Measurements from ENCODE around the gene ATAD3C. TPM values are rescaled to one million over a fixed set of nuclear protein-coding genes. Genes with fewer than 3 reads are reported as not detected.
"Not testable (repeated sequence)": the region's sequence is repeated elsewhere in the genome, so short reads cannot be mapped to it uniquely, and the experiment has no call there.

Gene ATAD3C
- total RNA-seq, 1 experiment from 2014 or later, result 2.0 TPM

- Mint-ChIP-seq H3K9me3 (ENCODE audit: unreplicated experiment) (no peaks in the 10 kb centered on the region), H3K4me3 (ENCODE audit: unreplicated experiment) (no peak overlapping the region), H3K27ac (ENCODE audit: low read depth, unreplicated experiment) (no peak overlapping the region), H3K4me1 (ENCODE audit: insufficient read depth, unreplicated experiment) (no peaks in the 10 kb centered on the region), H3K36me3 (ENCODE audit: insufficient read depth, unreplicated experiment) (peaks cover 36% of the 10 kb centered on the region), H3K27me3 (ENCODE audit: insufficient read depth, unreplicated experiment) (no peaks in the 10 kb centered on the region)
- POLR2A ChIA-PET, result no interaction called here
- CTCF ChIA-PET, result no interaction called here
- DNase-seq (ENCODE audit: unreplicated experiment), result no peak
- no TSS peak for BruUV-seq (replicated peaks)
- no peak for TF ChIP-seq CTCF (IDR thresholded peaks at IDR 0.05; ENCODE audit: unreplicated experiment)
- intact Hi-C loops (cut with micrococcal nuclease), result no loop called here
These were observed 68.6 kb downstream of the ATAD3C start for GRCh38 chr1:1517973-1518620.

DNA sequence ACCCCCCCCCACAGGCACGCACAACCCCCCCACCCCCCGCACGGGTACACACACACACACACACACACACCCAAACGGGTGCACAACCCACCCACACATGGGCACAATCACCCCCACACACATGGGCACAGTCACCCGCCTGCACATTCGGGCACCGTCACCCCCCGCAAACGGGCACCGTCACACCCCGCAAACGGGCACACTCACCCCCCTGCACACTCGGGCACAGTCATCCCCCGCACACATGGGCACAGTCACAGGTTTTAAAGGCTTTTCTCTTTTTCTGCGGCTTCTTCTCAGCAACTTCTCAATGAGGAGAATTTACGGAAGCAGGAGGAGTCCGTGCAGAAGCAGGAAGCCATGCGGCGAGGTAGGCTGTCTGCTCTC lies 69.1 kb downstream of the ATAD3C start:
- CTCF ChIA-PET; intact Hi-C loops (cut with micrococcal nuclease); H3K9me3 Mint-ChIP-seq (ENCODE audit: unreplicated experiment); H3K4me3 Mint-ChIP-seq (ENCODE audit: unreplicated experiment); H3K4me1 Mint-ChIP-seq (ENCODE audit: insufficient read depth, unreplicated experiment); H3K27ac Mint-ChIP-seq (ENCODE audit: low read depth, unreplicated experiment); H3K27me3 Mint-ChIP-seq (ENCODE audit: insufficient read depth, unreplicated experiment); POLR2A ChIA-PET; BruUV-seq (replicated peaks); DNase-seq (ENCODE audit: unreplicated experiment): not testable (repeated sequence)
- peaks cover 36% of the 10 kb centered on the region for H3K36me3 Mint-ChIP-seq (ENCODE audit: insufficient read depth, unreplicated experiment)

Other genes starting within 250 kb of the ATAD3C start
- gene TNFRSF18, start 243.1 kb upstream of the ATAD3C start, total RNA-seq (2022), result not detected in 2 replicates
- gene TNFRSF4, start 235.5 kb upstream of the ATAD3C start, total RNA-seq (2022), result not detected in 2 replicates
- gene SDF4, start 217.7 kb upstream of the ATAD3C start, total RNA-seq (2022), result 122 and 127 TPM in 2 replicates
- 24.6 and 31.5 TPM in 2 replicates for gene B3GALT6, start 217.5 kb upstream of the ATAD3C start, total RNA-seq (2022)
- 1.5 and 3.3 TPM in 2 replicates for gene C1QTNF12, start 203.0 kb upstream of the ATAD3C start, total RNA-seq (2022)
- gene UBE2J2, start 175.8 kb upstream of the ATAD3C start, total RNA-seq (2022), result 62.1 and 70.5 TPM in 2 replicates
- gene SCNN1D, start 169.3 kb upstream of the ATAD3C start, total RNA-seq (2022), result 1.8 and 2.2 TPM in 2 replicates
- 31.5 and 33.5 TPM in 2 replicates for gene ACAP3, start 141.8 kb upstream of the ATAD3C start, total RNA-seq (2022)
- gene PUSL1, start 141.1 kb upstream of the ATAD3C start, total RNA-seq (2022), result 15.9 and 27.4 TPM in 2 replicates
- 122 and 129 TPM in 2 replicates for gene INTS11, start 125.0 kb upstream of the ATAD3C start, total RNA-seq (2022)
- gene CPTP, start 124.9 kb upstream of the ATAD3C start, total RNA-seq (2022), result 19.3 and 21.0 TPM in 2 replicates
- gene TAS1R3, start 118.4 kb upstream of the ATAD3C start, total RNA-seq (2022), result 0.17 TPM in 1 of 2 replicates, not detected in the other
- gene DVL1, start 100.3 kb upstream of the ATAD3C start, total RNA-seq (2022), result 96.2 and 113 TPM in 2 replicates
- not detected in 2 replicates for gene MXRA8, start 91.1 kb upstream of the ATAD3C start, total RNA-seq (2022)
- 120 and 148 TPM in 2 replicates for gene AURKAIP1, start 74.5 kb upstream of the ATAD3C start, total RNA-seq (2022)
- 230 and 248 TPM in 2 replicates for gene CCNL2, start 50.4 kb upstream of the ATAD3C start, total RNA-seq (2022)
- 131 and 137 TPM in 2 replicates for gene MRPL20, start 42.4 kb upstream of the ATAD3C start, total RNA-seq (2022)
- 0.86 and 1.4 TPM in 2 replicates for gene ANKRD65, start 28.4 kb upstream of the ATAD3C start, total RNA-seq (2022)
- 0.37 and 0.54 TPM in 2 replicates for gene VWA1, start 14.0 kb upstream of the ATAD3C start, total RNA-seq (2022)
- gene ATAD3B, start 22.1 kb downstream of the ATAD3C start, total RNA-seq (2022), result 42.2 and 46.9 TPM in 2 replicates
- 43.1 and 63.2 TPM in 2 replicates for gene ATAD3A, start 62.5 kb downstream of the ATAD3C start, total RNA-seq (2022)
- 3.6 and 5.5 TPM in 2 replicates for gene TMEM240, start 90.9 kb downstream of the ATAD3C start, total RNA-seq (2022)
- gene SSU72, start 125.2 kb downstream of the ATAD3C start, total RNA-seq (2022), result 97.4 and 104 TPM in 2 replicates
- 4.3 and 5.1 TPM in 2 replicates for gene FNDC10, start 150.4 kb downstream of the ATAD3C start, total RNA-seq (2022)
- gene MIB2, start 165.8 kb downstream of the ATAD3C start, total RNA-seq (2022), result 46.4 and 61.3 TPM in 2 replicates
- 1.4 and 1.7 TPM in 2 replicates for gene MMP23B, start 182.5 kb downstream of the ATAD3C start, total RNA-seq (2022)
- gene CDK11B, start 209.3 kb downstream of the ATAD3C start, total RNA-seq (2022), result 32.0 and 32.5 TPM in 2 replicates
- 35.4 and 38.1 TPM in 2 replicates for gene SLC35E2B, start 243.1 kb downstream of the ATAD3C start, total RNA-seq (2022)